Glutamatergic neuron (in vitro differentiated cells): ENCODE data around the gene ANO1. TPM values are rescaled to one million over a fixed set of nuclear protein-coding genes. Genes with fewer than 3 reads are reported as not detected.

ENCODE experiments used
- DNase-seq: peaks from one replicate; pipeline ENCODE4 v3.0.0; 2022
- H3K27ac Mint-ChIP-seq: one replicate; pipeline ENCODE4 v1.8.0; 2020; ENCODE audit warnings: mild to moderate bottlenecking, mixed read lengths, inconsistent platforms; ENCODE audit not compliant: unreplicated experiment
- H3K27me3 Mint-ChIP-seq: one replicate; pipeline ENCODE4 v1.8.0; 2020; ENCODE audit warnings: mild to moderate bottlenecking, moderate library complexity, mixed read lengths, inconsistent platforms; ENCODE audit not compliant: unreplicated experiment
- H3K36me3 Mint-ChIP-seq: one replicate; pipeline ENCODE4 v1.8.0; 2020; ENCODE audit warnings: mild to moderate bottlenecking, mixed read lengths, inconsistent platforms; ENCODE audit not compliant: unreplicated experiment
- H3K4me1 Mint-ChIP-seq: one replicate; pipeline ENCODE4 v1.8.0; 2020; ENCODE audit warnings: mild to moderate bottlenecking, low read depth, mixed read lengths, inconsistent platforms; ENCODE audit not compliant: unreplicated experiment
- H3K4me3 Mint-ChIP-seq: one replicate; pipeline ENCODE4 v1.8.0; 2020; ENCODE audit warnings: mild to moderate bottlenecking, mixed read lengths, inconsistent platforms; ENCODE audit not compliant: unreplicated experiment
- H3K9me3 Mint-ChIP-seq: one replicate; pipeline ENCODE4 v1.8.0; 2020; ENCODE audit warnings: mild to moderate bottlenecking, moderate library complexity, mixed read lengths, inconsistent platforms; ENCODE audit not compliant: unreplicated experiment
- CTCF ChIP-seq: fragments of 200-600 bp; sonication (generic); IDR thresholded peaks from one replicate; pipeline ENCODE4 v1.5.0; 2021; ENCODE audit not compliant: partially characterized antibody, unreplicated experiment
- total RNA-seq: library from RNA; stranded (reverse); fragmentation: NEBNext Ultra II Directional; extraction: Animal tissue kit (Norgen Biotek cat#: 25700); gene quantifications from one replicate; pipeline ENCODE4 v1.2.1, GENCODE V29; 2021; ENCODE audit not compliant: unreplicated experiment

ANO1 gene
- total RNA-seq, 1 donor from 2014 or later = not detected

DNA sequence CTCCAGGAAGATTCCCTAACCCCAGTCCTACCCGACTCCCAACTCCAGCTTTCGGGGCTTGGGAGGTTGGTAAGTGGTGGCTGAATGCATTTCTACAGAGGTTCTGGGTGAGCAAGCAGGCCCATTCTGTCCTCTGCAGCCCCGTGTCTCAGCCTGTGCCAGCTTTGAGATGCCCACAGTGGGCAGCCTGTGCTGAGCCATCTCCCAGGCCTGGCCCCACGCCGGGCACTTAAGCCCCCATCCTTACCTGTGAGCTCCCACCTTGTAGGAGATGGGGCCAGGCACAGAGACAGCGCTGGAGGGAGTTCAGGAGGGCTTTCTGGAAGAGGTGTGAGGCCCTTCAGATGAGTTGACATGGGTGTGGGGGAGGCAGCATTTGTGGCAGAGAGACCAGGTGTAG is 54.5 kb downstream of the ANO1 start:
- Mint-ChIP-seq H3K27me3 (peaks cover 5% of the 10 kb centered on the region), H3K36me3 (no peaks in the 10 kb centered on the region), H3K9me3 (peaks cover 3% of the 10 kb centered on the region)

GRCh38 chr11:70133771-70134335 is 55.7 kb downstream of the ANO1 start:
- no peak for TF ChIP-seq CTCF
- DNase-seq = no peak
- H3K9me3 Mint-ChIP-seq = peaks cover 4% of the 10 kb centered on the region
- no peak overlapping the region for H3K4me3 Mint-ChIP-seq
- no peak overlapping the region for H3K27ac Mint-ChIP-seq
- H3K27me3 Mint-ChIP-seq = peaks cover 5% of the 10 kb centered on the region
- H3K36me3 Mint-ChIP-seq = no peaks in the 10 kb centered on the region
- H3K4me1 Mint-ChIP-seq = no peaks in the 10 kb centered on the region

More for the DNA sequence above, 54.5 kb downstream of the ANO1 start:
- Mint-ChIP-seq H3K4me1 (no peaks in the 10 kb centered on the region), H3K27ac (no peak overlapping the region), H3K4me3 (no peak overlapping the region)
- no peak for TF ChIP-seq CTCF
- no peak for DNase-seq

- Mint-ChIP-seq H3K9me3 (peaks cover 5% of the 10 kb centered on the region), H3K4me3 (no peak overlapping the region), H3K27me3 (peaks cover 2% of the 10 kb centered on the region), H3K36me3 (no peaks in the 10 kb centered on the region), H3K27ac (no peak overlapping the region), H3K4me1 (no peaks in the 10 kb centered on the region)
- DNase-seq = no peak
- no peak for TF ChIP-seq CTCF
These were observed 56.4 kb downstream of the ANO1 start for GRCh38 chr11:70134490-70134889.

- DNase-seq = no peak
- H3K36me3 Mint-ChIP-seq = no peaks in the 10 kb centered on the region
- no peak overlapping the region for H3K27ac Mint-ChIP-seq
- no peaks in the 10 kb centered on the region for H3K4me1 Mint-ChIP-seq
- peaks cover 2% of the 10 kb centered on the region for H3K27me3 Mint-ChIP-seq
- TF ChIP-seq CTCF = no peak
- no peak overlapping the region for H3K4me3 Mint-ChIP-seq
- H3K9me3 Mint-ChIP-seq = peaks cover 2% of the 10 kb centered on the region
These were observed 57.0 kb downstream of the ANO1 start for GRCh38 chr11:70135142-70135541.

DNA sequence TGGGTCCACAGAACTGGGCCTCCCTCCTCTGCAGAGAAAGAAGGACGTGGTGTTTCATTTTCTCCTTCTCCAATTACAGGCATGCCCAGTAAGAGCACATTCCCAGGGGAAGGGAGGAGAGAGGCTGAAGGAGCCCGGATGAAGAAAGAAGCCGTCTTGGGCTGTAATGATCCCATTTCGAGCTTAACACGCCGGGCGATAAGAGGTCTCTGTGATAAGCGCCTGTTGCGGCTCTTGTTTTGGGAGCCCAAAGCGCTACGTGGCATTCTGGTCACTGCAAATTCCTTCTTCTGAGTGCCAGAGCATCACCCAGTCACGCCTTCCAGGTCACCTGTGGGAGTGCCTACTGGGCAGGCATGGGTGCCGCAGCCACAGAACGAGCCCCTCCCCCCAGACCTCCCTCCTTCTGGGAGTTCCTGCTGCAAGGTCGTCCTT is 57.5 kb downstream of the ANO1 start:
- no peak for TF ChIP-seq CTCF
- Mint-ChIP-seq H3K4me3 (no peak overlapping the region), H3K27ac (no peak overlapping the region), H3K4me1 (no peaks in the 10 kb centered on the region), H3K36me3 (no peaks in the 10 kb centered on the region), H3K27me3 (peaks cover 2% of the 10 kb centered on the region), H3K9me3 (peaks cover 2% of the 10 kb centered on the region)
- no peak for DNase-seq
